ENCODE measurements around the gene ITLN2. TPM values are rescaled to one million over a fixed set of nuclear protein-coding genes. Genes with fewer than 3 reads are reported as not detected.
"Not testable (repeated sequence)": the region's sequence is repeated elsewhere in the genome, so short reads cannot be mapped to it uniquely, and the experiment has no call there.

Gene ITLN2
- total and polyA plus RNA-seq, 10 of the 15 experiments (the other 5 are each of a cell fraction or from before 2014, with no cell fraction given), result not detected

- 46% methylated on average over 5 of the region's 7 CpGs for WGBS (ENCODE audit: insufficient coverage, insufficient replicate concordance, low lambda C conversion rate, missing lambda C conversion rate)
Observed at GRCh38 chr1:160949216-160949880, 5.3 kb downstream of the ITLN2 start.

GRCh38 chr1:160947174-160947759 is 7.3 kb downstream of the ITLN2 start:
- H4K20me1 ChIP-seq (ENCODE audit: control insufficient read depth, insufficient read depth); in situ Hi-C loops (cut with MboI); H3K27ac ChIP-seq (ENCODE audit: control insufficient read depth, insufficient read depth); SMC1A ChIA-PET (ENCODE audit: uncharacterized antibody, unreplicated experiment); H3K9me3 ChIP-seq (replicated peaks; ENCODE audit: control insufficient read depth, insufficient read depth, low read length); H3K79me2 ChIP-seq (ENCODE audit: control insufficient read depth, insufficient read depth, low read length); H2AFZ ChIP-seq (ENCODE audit: control insufficient read depth, low read depth, low read length); intact Hi-C loops (cut with micrococcal nuclease; ENCODE audit: unreplicated experiment); H3K4me3 ChIP-seq; CTCF ChIA-PET; H3K4me2 ChIP-seq (ENCODE audit: control insufficient read depth, insufficient read depth); RAD21 ChIA-PET (ENCODE audit: unreplicated experiment); DNase-seq (ENCODE audit: low read depth, low spot score); H3K27me3 ChIP-seq (replicated peaks in 1 of 2; ENCODE audit: control insufficient read depth in 2 of 2, insufficient read depth in 2 of 2, low read length in 1 of 2); H3K9ac ChIP-seq (ENCODE audit: control insufficient read depth, insufficient read depth, low read length); ATAC-seq; BruUV-seq (replicated peaks); H3K4me1 ChIP-seq (ENCODE audit: control insufficient read depth, insufficient read depth, low read length); FAIRE-seq; H3K36me3 ChIP-seq (ENCODE audit: control insufficient read depth in 2 of 2, insufficient read depth in 2 of 2, low read length in 1 of 2); POLR2A ChIA-PET: not testable (repeated sequence)
- WGBS (ENCODE audit: insufficient coverage, insufficient replicate concordance, low lambda C conversion rate, missing lambda C conversion rate), result 58% methylated on average over 7 of the region's 7 CpGs

More at GRCh38 chr1:160949216-160949880, 5.3 kb downstream of the ITLN2 start:
- in situ Hi-C loops (cut with MboI); H3K4me2 ChIP-seq (ENCODE audit: control insufficient read depth, insufficient read depth); H3K36me3 ChIP-seq (ENCODE audit: control insufficient read depth in 2 of 2, insufficient read depth in 2 of 2, low read length in 1 of 2); H3K4me1 ChIP-seq (ENCODE audit: control insufficient read depth, insufficient read depth, low read length); ATAC-seq; H3K4me3 ChIP-seq; DNase-seq (ENCODE audit: low read depth, low spot score); H3K27me3 ChIP-seq (replicated peaks in 1 of 2; ENCODE audit: control insufficient read depth in 2 of 2, insufficient read depth in 2 of 2, low read length in 1 of 2); H3K9ac ChIP-seq (ENCODE audit: control insufficient read depth, insufficient read depth, low read length); FAIRE-seq; intact Hi-C loops (cut with micrococcal nuclease; ENCODE audit: unreplicated experiment); H2AFZ ChIP-seq (ENCODE audit: control insufficient read depth, low read depth, low read length); H3K79me2 ChIP-seq (ENCODE audit: control insufficient read depth, insufficient read depth, low read length); BruUV-seq (replicated peaks); H4K20me1 ChIP-seq (ENCODE audit: control insufficient read depth, insufficient read depth); H3K9me3 ChIP-seq (replicated peaks; ENCODE audit: control insufficient read depth, insufficient read depth, low read length); POLR2A ChIA-PET; H3K27ac ChIP-seq (ENCODE audit: control insufficient read depth, insufficient read depth): not testable (repeated sequence)
- SMC1A ChIA-PET (ENCODE audit: uncharacterized antibody, unreplicated experiment), result interaction anchor here (3.3 to 6.8 kb wide), 2 partner anchors 107 to 113 kb away, joined by 19 to 212 read pairs; no protein-coding TSS in a partner anchor
- RAD21 ChIA-PET (ENCODE audit: unreplicated experiment), result interaction anchor here (1.0 kb wide), 1 partner anchor 113 kb away, joined by 3 read pairs; no protein-coding TSS in a partner anchor
- CTCF ChIA-PET, result interaction anchor here (5.9 to 6.5 kb wide), 2 partner anchors 113 to 172 kb away, joined by 247 to 349 read pairs; no protein-coding TSS in a partner anchor

DNA sequence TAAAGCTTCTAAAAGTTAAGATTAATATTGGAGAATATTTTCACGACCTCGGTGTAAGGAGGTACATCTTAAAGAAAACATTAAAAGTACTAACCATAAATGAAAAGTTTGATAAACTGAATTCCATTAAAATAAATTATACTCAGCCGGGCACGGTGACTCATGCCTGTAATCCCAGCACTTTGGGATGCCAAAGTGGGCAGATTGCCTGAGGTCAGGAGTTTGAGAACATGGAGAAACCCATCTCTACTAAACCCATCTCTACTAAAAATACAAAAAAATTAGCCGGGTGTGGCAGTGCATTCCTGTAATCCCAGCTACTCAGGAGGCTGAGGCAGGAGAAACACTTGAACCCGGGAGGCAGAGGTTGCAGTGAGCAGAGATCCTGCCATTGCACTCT is 8.7 kb downstream of the ITLN2 start:
- DNase-seq (ENCODE audit: low read depth, low spot score); H3K36me3 ChIP-seq (ENCODE audit: control insufficient read depth in 2 of 2, insufficient read depth in 2 of 2, low read length in 1 of 2); H2AFZ ChIP-seq (ENCODE audit: control insufficient read depth, low read depth, low read length); FAIRE-seq; H3K4me1 ChIP-seq (ENCODE audit: control insufficient read depth, insufficient read depth, low read length); H3K79me2 ChIP-seq (ENCODE audit: control insufficient read depth, insufficient read depth, low read length); H3K9ac ChIP-seq (ENCODE audit: control insufficient read depth, insufficient read depth, low read length); H3K27ac ChIP-seq (ENCODE audit: control insufficient read depth, insufficient read depth); H3K27me3 ChIP-seq (replicated peaks in 1 of 2; ENCODE audit: control insufficient read depth in 2 of 2, insufficient read depth in 2 of 2, low read length in 1 of 2); H3K9me3 ChIP-seq (replicated peaks; ENCODE audit: control insufficient read depth, insufficient read depth, low read length); H3K4me2 ChIP-seq (ENCODE audit: control insufficient read depth, insufficient read depth); H4K20me1 ChIP-seq (ENCODE audit: control insufficient read depth, insufficient read depth); in situ Hi-C loops (cut with MboI); H3K4me3 ChIP-seq; ATAC-seq; intact Hi-C loops (cut with micrococcal nuclease; ENCODE audit: unreplicated experiment); BruUV-seq (replicated peaks): not testable (repeated sequence)
- ChIA-PET POLR2A (interaction anchor here (0.9 kb wide), 1 partner anchor 109 kb away, joined by 3 read pairs; no protein-coding TSS in a partner anchor), SMC1A (ENCODE audit: uncharacterized antibody, unreplicated experiment) (interaction anchor here (1.6 kb wide), 1 partner anchor 109 kb away, joined by 5 read pairs; no protein-coding TSS in a partner anchor), CTCF (interaction anchor here (0.8 to 8.6 kb wide), 5 partner anchors 7 to 169 kb away, joined by 3 to 57 read pairs (median 5); partner anchors contain the start of gene ITLN2), RAD21 (ENCODE audit: unreplicated experiment) (interaction anchor here (1.2 kb wide), 1 partner anchor 36 kb away, joined by 3 read pairs; no protein-coding TSS in a partner anchor)
- 29% methylated on average over 6 of the region's 6 CpGs for WGBS (ENCODE audit: insufficient coverage, insufficient replicate concordance, low lambda C conversion rate, missing lambda C conversion rate)
